Stimulated activated CD8-positive, alpha-beta memory T cell treated with anti-CD3 and anti-CD28 coated beads, Interleukin-4, amount 100 ng/mL, for 4 hours (primary cell): ENCODE data around the gene CLIP1.
"Not testable (repeated sequence)": the region's sequence is repeated elsewhere in the genome, so short reads cannot be mapped to it uniquely, and the experiment has no call there.

Experiments
- DNase-seq, 2 donors: peaks; one replicate each; pipeline ENCODE4 v3.0.0-alpha.2; 2020; ENCODE audit warnings: low read depth in 2 of 2, low spot score in 1 of 2

CLIP1 gene

DNA sequence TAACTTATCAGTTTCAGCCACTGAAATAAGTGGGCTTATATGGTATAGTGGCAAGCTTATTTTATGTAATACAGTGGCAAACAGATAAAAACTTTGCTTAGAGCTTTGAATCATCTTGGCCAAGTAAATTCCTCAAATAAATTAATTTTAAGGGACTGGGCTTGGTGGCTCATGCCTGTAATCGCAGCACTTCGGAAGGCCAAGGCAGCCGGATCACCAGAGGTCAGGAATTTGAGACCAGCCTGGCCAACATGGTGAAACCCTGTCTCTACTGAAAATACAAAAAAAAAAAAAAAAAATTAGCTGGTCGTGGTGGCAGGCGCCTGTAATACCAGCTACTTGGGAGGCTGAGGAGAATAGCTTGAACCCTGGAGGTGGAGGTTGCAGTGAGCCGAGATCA is 24.5 kb downstream of the CLIP1 start:
- not testable (repeated sequence) for DNase-seq

DNA sequence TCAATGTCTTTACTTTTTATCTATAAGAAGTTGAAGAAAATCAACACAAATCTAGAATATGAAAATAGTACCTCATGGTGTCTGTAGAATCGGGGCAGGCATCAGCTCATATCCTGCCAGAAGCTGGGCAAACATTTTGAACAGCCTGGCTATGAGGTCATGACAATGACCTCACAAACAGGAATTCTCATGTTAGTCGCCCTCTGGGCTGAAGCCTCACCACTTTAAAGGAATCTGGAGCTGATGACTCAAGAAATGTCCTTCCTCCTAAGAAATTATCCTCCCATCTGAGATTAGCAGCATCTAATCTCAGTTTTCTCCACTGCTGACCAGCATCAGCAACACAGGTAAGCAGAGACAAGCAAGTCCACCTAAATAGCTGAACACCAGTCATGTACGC is 27.1 kb downstream of the CLIP1 start:
- no peak for DNase-seq

- DNase-seq = no peak
Observed at GRCh38 chr12:122394626-122395194, 27.8 kb downstream of the CLIP1 start.

DNA sequence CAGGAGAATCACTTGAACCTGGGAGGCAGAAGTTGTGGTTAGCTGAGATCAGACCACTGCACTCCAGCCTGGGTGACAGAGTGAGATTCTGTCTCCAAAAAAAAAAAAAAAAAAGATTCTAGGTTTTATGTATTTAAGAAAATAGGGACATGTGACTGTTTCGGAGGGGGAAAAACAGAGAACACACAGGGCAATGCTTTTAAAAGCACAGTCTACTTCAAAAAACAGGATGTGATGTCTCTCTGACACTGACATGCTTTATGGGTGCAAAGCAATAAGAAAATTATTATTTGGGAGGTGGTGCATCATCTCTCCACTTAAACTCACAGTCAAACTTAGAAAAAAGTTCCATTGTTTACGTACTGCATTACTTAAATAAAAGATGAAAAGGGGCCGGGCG is 28.7 kb downstream of the CLIP1 start:
- DNase-seq = no peak

GRCh38 chr12:122392411-122392810 is 30.1 kb downstream of the CLIP1 start:
- DNase-seq = no peak

DNA sequence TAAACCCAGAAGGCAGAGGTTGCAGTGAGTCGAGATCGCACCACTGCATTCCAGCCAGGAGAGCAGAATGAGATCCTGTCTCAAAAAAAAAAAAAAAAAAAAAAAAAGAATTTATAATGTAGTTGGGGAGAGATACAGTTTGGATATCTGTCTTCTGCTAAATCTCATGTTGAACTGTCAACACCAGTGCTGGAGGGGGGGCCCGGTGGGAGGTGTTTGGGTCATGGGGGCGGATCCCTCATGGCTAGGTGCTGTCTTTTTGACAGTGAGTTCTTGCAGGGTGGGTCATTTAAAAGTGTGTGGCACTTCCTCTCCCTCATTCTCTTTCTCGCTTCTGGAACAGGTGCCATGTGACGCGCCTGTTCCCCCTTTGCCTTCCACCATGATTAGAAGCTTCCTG is 32.8 kb downstream of the CLIP1 start:
- DNase-seq = no peak

- DNase-seq = no peak
Observed at GRCh38 chr12:122387887-122388286, 34.6 kb downstream of the CLIP1 start.

DNA sequence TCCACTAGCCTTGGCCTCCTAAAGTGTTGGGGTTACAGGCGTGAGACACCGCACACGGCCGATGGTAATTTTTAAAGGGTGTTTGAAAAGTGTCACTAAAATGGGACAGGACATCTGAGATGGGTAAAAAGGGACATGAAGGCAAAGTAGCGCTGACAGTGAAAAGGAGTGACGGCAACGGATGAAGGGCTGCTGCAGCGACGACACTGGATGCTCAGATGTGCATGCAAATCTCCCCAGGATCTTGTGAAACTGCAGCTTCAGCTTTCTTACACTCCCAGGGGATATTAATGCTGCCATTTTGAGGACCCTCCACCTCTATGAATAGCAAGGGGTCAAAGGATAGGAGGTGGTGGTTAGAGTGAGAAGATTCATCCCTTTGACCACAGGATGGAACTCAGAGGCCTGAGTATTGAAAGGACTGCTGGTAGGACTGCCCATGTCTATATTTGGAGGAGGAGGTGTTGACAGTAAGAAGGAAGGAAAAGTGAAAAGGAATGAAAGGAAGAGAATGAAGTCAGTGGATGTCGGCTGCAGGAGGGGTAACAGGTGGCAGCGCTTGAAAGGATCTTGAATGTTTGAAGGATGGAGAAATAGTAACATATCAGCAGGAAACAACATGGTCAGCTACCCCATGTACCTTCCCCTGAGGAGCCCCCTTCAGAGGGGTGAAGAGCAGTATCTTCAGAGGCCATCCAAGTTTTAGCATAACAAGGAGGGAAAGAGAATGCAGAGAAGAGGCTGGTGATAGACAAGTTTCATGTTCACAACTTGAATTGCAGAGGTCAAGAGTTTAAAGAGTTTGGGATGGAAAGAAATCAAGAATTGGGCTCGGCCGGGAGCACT is 37.1 kb downstream of the CLIP1 start:
- no peak for DNase-seq

DNA sequence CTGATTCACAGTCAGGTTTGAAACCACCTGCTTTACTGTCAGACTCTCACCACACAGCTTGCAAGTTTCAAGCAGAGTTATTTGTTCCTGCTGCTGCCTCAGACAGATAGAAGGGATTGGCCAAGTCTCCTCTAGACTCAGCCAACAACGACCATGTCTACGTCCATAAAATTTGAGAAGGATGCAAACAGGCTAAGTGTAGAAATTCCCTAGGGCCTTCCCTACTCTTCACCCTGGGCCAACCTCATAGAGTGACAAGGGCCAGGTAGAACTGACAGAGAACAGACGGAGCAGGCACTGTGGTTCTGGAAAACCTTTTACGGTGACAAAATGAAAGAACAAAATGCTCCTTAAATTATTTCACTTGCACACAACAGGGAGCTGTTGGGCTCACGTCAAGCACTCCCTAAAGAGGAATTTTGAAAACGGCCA is 39.5 kb downstream of the CLIP1 start:
- no peak for DNase-seq

DNA sequence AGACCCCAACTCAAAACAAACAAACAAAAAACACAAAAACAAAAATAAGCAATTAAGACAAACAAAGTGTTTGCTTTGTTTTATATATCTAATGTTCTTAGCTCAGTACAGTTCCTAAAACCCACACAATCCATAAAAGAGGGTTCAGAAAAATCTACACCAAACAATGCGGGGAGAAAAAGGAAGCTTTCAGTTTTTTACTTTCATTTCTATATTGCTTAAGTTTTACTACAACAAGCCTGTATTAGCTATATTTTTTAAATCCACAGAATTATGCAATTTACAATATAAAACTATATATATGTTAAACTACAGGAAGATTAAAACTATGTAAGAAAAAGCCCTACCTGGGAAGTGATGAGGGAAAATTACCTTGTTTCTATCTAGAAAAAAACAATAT is 41.4 kb downstream of the CLIP1 start:
- no peak for DNase-seq

DNA sequence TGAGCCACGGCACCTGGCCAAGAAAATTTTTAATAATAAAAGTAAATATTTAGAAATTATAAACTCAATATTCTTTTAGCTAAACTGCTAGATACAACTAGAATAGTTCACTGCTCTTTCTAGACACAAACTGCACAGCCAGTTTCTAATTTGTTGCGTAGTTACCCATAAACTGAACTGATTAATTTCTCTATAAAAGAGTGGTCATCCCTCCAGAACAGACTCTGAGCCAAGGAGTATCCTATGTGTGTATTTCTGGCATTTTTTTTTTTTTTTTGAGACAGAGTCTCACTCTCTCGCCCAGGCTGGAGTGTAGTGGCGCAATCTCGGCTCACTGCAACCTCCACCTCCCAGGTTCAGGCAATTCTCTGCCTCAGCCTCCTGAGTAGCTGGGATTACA is 45.7 kb downstream of the CLIP1 start:
- DNase-seq = not testable (repeated sequence)

DNA sequence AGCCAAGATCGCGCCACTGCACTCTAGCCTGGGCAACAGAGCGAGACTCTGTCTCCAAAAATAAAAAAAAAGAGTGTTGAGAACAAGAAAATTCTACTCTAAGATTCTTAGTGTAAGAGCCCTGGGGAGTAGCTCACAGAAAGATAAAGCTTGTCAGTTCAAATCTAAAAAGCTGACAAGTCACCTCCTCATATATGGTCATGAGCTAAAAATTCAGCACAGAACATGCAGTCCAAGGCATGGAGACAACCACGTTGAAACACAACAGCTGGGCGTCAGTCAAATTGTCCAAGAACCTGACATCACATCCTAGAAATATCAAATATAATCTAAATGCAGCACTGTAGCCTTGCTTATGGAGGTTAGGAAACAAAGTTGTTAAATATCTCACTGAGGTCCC is 47.8 kb downstream of the CLIP1 start:
- DNase-seq = no peak

DNA sequence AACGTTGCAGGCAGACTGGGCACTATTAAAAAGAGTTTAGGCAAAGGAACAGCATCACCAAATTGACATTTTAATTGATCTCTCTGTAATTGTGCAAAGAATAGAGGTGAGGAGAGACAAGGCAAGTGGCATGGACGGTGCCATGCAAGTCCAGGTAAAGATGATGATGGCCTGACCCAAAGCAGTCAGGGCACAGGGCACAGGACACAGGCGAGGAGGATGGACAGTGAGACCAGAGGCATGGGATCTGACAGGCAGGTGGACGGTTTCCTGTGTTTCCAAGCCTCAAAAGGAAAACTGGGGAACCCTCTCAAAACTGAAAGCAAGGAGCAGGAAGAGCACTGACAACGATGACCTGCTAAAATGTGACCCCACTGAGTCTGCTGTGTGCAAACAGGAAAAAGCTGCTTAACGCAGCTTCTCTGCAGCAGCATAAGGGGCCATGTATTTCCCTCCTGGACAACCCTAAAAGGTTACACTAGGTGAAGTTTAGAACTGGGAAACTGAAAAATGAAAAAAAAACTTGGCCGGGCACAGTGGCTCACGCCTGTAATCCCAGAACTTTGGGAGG is 50.9 kb downstream of the CLIP1 start:
- DNase-seq = no peak

- DNase-seq = no peak
Observed at GRCh38 chr12:122368361-122369073, 54.0 kb downstream of the CLIP1 start.

DNA sequence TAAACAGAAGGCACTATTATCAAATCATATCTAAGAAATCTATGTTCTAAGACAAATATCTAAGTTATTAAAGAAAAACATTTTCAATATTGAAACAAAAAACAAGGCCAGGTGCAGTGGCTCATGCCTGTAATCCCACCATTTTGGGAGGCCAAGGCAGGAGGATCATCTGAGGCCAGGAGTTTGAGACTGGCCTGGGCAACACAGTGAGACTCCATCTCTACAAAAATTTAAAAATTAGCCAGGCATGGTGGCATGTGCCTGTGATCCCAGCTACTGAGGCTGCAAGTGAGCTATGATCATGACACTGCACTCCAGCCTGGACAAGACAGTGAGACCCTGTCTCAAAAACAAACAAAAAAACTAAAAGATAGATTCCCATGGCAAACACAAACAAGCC is 54.8 kb downstream of the CLIP1 start:
- not testable (repeated sequence) for DNase-seq

- DNase-seq = no peak
Observed at GRCh38 chr12:122366685-122367475, 55.6 kb downstream of the CLIP1 start.

DNA sequence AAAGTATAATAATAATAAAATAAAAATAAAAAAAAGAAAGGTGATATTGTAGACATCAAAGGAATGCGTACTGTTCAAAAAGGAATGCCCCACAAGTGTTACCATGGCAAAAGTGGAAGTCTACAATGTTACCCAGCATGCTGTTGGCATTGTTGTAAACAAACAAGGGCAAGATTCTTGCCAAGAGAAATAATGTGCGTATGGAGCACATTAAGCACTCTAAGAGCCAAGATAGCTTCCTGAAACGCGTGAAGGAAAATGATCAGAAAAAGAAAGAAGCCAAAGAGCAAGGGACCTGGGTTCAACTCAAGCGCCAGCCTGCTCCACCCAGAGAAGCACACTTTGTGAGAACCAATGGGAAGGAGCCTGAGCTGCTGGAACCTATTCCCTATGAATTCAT is 57.2 kb downstream of the CLIP1 start:
- not testable (repeated sequence) for DNase-seq

DNA sequence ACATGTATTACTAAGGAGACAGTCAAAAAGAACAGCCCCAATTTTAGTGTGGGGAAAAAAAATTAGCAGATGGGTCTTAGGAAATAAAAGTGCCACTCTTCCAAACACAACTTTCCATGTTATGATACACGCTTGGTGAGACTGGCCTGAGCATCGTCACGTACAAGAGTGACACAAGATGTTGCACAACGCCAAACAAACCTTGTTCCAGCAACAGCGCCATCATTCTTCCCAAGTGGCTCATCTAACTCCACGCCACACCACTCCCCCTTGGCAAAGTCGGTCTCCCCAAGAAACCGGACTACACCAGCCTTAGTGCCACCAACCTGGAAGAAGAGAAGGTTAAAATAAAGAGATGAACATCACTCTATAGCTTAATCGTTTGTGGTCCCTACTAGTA is 58.7 kb downstream of the CLIP1 start:
- DNase-seq = no peak

GRCh38 chr12:122362755-122363154 is 59.7 kb downstream of the CLIP1 start:
- DNase-seq = no peak

- DNase-seq = not testable (repeated sequence)
Observed at GRCh38 chr12:122358403-122358802, 64.1 kb downstream of the CLIP1 start.

GRCh38 chr12:122357536-122357935 is 64.9 kb downstream of the CLIP1 start:
- DNase-seq = not testable (repeated sequence)
